HepG2 (cell line): ENCODE results near the gene ACOT4. TPM values are rescaled to one million over a fixed set of nuclear protein-coding genes. Genes with fewer than 3 reads are reported as not detected.

ENCODE experiments used
- DZIP1 ChIP-seq: sonication (generic); formaldehyde crosslinking; IDR thresholded peaks from 2 replicates; pipeline ENCODE4 v1.5.0; 2020; ENCODE audit warnings: mild to moderate bottlenecking, missing genetic modification reagents
- ETV6 ChIP-seq: sonication (generic); formaldehyde crosslinking; conservative IDR thresholded peaks from 2 replicates; pipeline ENCODE4 v1.4.0; 2020; ENCODE audit warnings: missing genetic modification reagents
- HNRNPLL ChIP-seq: fragments of 200-400 bp; formaldehyde crosslinking; IDR thresholded peaks from 2 replicates; pipeline ENCODE4 v1.6.1; 2017; ENCODE audit warnings: mild to moderate bottlenecking, low read depth, low read length; ENCODE audit not compliant: poor library complexity, severe bottlenecking
- MAF1 ChIP-seq: sonication (generic); formaldehyde crosslinking; IDR thresholded peaks from 2 replicates; pipeline ENCODE4 v1.5.0; 2020; ENCODE audit warnings: missing genetic modification reagents, borderline replicate concordance
- MYPOP ChIP-seq: sonication (generic); formaldehyde crosslinking; IDR thresholded peaks from 2 replicates; pipeline ENCODE4 v1.8.1; 2023; ENCODE audit warnings: mild to moderate bottlenecking, moderate library complexity, missing genetic modification reagents
- NFE2L2 ChIP-seq: fragments of 150-350 bp; IDR thresholded peaks from 2 replicates; pipeline ENCODE4 v1.6.1; 2014; ENCODE audit warnings: low read length
- NFKB2 ChIP-seq: sonication (generic); formaldehyde crosslinking; IDR thresholded peaks from 2 replicates; pipeline ENCODE4 v1.4.0; 2020; ENCODE audit warnings: missing genetic modification reagents, borderline replicate concordance
- PHF20 ChIP-seq: sonication (generic); formaldehyde crosslinking; IDR thresholded peaks from 2 replicates; pipeline ENCODE4 v1.5.0; 2020; ENCODE audit warnings: mild to moderate bottlenecking, missing genetic modification reagents
- PREB ChIP-seq: sonication (generic); formaldehyde crosslinking; IDR thresholded peaks from 2 replicates; pipeline ENCODE4 v1.4.0; 2020; ENCODE audit warnings: missing genetic modification reagents
- TBX3 ChIP-seq: fragments of 450-650 bp; IDR thresholded peaks from 2 replicates; pipeline ENCODE4 v1.6.1; 2017; ENCODE audit warnings: antibody characterized with exemption, mild to moderate bottlenecking, inconsistent platforms, borderline replicate concordance
- ZBTB37 ChIP-seq: sonication (generic); formaldehyde crosslinking; IDR thresholded peaks from 2 replicates; pipeline ENCODE4 v1.4.0; 2020; ENCODE audit warnings: mild to moderate bottlenecking, missing genetic modification reagents
- ZC3H13 ChIP-seq: sonication (generic); formaldehyde crosslinking; IDR thresholded peaks from 2 replicates; pipeline ENCODE4 v1.8.1; 2023; ENCODE audit warnings: mild to moderate bottlenecking, missing genetic modification reagents, moderate library complexity
- ZNF317 ChIP-seq: sonication (generic); formaldehyde crosslinking; IDR thresholded peaks from 2 replicates; pipeline ENCODE4 v1.5.0; 2020; ENCODE audit warnings: mild to moderate bottlenecking, missing genetic modification reagents
- ZNF496 ChIP-seq: sonication (generic); formaldehyde crosslinking; IDR thresholded peaks from 2 replicates; pipeline ENCODE4 v1.8.1; 2023; ENCODE audit warnings: mild to moderate bottlenecking, moderate library complexity, missing genetic modification reagents; ENCODE audit not compliant: insufficient replicate concordance
- ZNF556 ChIP-seq: sonication (generic); formaldehyde crosslinking; IDR thresholded peaks from 2 replicates; pipeline ENCODE4 v1.4.0; 2020; ENCODE audit warnings: mild to moderate bottlenecking, missing genetic modification reagents, borderline replicate concordance
- ZNF800 ChIP-seq: sonication (generic); formaldehyde crosslinking; IDR thresholded peaks from 2 replicates; pipeline ENCODE4 v1.4.0; 2020; ENCODE audit warnings: missing genetic modification reagents
- polyA plus RNA-seq, 8 experiments: library from polyadenylated mRNA; depleted of rRNA in 3 of 8; stranded (reverse) in 7 of 8; unstranded in 1 of 8; fragments of >200 nt; fragmentation: Illumina TruSeq in 4 of 8; extraction: Trizol in 4 of 8; gene quantifications; 2 replicates each; pipeline versions ENCODE4 v1.2.1 to v1.2.3, GENCODE V29; 2011 to 2016; ENCODE audit warnings: low read depth in 4 of 8, missing spikeins in 1 of 8, mixed read lengths in 1 of 8; ENCODE audit not compliant: insufficient read depth in 1 of 8
- total RNA-seq, 5 experiments: library from RNA; depleted of rRNA; stranded (reverse); fragments of >200 nt; fragmentation: Illumina TruSeq; extraction: Trizol; gene quantifications; 2 replicates each; pipeline ENCODE4 v1.2.3, GENCODE V29; 2016; ENCODE audit warnings: low read depth in 1 of 5
- TF ChIP-seq, protein P1 (sequence below): sonication (generic); formaldehyde crosslinking; IDR thresholded peaks from 2 replicates; pipeline ENCODE4; 2020; ENCODE audit warnings: missing genetic modification reagents, mild to moderate bottlenecking, borderline replicate concordance

The ACOT4 gene
- total and polyA plus RNA-seq, 2 of the 13 experiments (the other 11 are each of a cell fraction or from before 2014, with no cell fraction given), result 0.04 to 0.05 TPM

- no peak for TF ChIP-seq ZNF496
- TF ChIP-seq MYPOP (CRISPR knock-in tag), result 0 out of 2 replicates have a peak, but pooled peaks have one; percentile 17
- TF ChIP-seq ZNF800 (CRISPR knock-in tag), result 0 out of 2 replicates have a peak, but pooled peaks have one; percentile 49
- 0 out of 2 replicates have a peak, but pooled peaks have one; percentile 16 for TF ChIP-seq ZC3H13
- TF ChIP-seq HNRNPLL, result no peak
- no peak for TF ChIP-seq TBX3
- 0 out of 2 replicates have a peak, but pooled peaks have one; percentile 8 for TF ChIP-seq NFKB2 (CRISPR knock-in tag)
- TF ChIP-seq ZNF317 (CRISPR knock-in tag), result no peak
- no peak for TF ChIP-seq NFE2L2
- TF ChIP-seq, protein P1, sequence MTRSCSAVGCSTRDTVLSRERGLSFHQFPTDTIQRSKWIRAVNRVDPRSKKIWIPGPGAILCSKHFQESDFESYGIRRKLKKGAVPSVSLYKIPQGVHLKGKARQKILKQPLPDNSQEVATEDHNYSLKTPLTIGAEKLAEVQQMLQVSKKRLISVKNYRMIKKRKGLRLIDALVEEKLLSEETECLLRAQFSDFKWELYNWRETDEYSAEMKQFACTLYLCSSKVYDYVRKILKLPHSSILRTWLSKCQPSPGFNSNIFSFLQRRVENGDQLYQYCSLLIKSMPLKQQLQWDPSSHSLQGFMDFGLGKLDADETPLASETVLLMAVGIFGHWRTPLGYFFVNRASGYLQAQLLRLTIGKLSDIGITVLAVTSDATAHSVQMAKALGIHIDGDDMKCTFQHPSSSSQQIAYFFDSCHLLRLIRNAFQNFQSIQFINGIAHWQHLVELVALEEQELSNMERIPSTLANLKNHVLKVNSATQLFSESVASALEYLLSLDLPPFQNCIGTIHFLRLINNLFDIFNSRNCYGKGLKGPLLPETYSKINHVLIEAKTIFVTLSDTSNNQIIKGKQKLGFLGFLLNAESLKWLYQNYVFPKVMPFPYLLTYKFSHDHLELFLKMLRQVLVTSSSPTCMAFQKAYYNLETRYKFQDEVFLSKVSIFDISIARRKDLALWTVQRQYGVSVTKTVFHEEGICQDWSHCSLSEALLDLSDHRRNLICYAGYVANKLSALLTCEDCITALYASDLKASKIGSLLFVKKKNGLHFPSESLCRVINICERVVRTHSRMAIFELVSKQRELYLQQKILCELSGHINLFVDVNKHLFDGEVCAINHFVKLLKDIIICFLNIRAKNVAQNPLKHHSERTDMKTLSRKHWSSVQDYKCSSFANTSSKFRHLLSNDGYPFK (CRISPR knock-in tag), result no peak
- 0 out of 2 replicates have a peak, but pooled peaks have one; percentile 4 for TF ChIP-seq ZNF556 (CRISPR knock-in tag)
- no peak; the same call in 1 of the 2 replicates for TF ChIP-seq ETV6 (CRISPR knock-in tag)
- TF ChIP-seq PHF20 (CRISPR knock-in tag), result peak; percentile 7; the same call in 1 of the 2 replicates
- no peak for TF ChIP-seq ZBTB37 (CRISPR knock-in tag)
- 0 out of 2 replicates have a peak, but pooled peaks have one; percentile 8 for TF ChIP-seq DZIP1 (CRISPR knock-in tag)
- TF ChIP-seq PREB, result no peak
- no peak for TF ChIP-seq MAF1 (CRISPR knock-in tag)
Measured at GRCh38 chr14:73613046-73613383, 21.3 kb downstream of the ACOT4 start (continued).
